Uterus (tissue), 4 donors: ENCODE data around the gene AASDHPPT. TPM values are rescaled to one million over a fixed set of nuclear protein-coding genes. Genes with fewer than 3 reads are reported as not detected.

Experiments
- DNase-seq, 2 donors: peaks; one replicate each; pipeline ENCODE4 v3.0.0-alpha.2; 2019 to 2020
- H3K27ac ChIP-seq, 2 donors: fragments of 200-600 bp; sonication (generic); 1 replicate in 1 of 2; 2 replicates in 1 of 2; pipeline ENCODE4 v1.5.1; 2016 to 2018
- H3K27me3 ChIP-seq, 2 donors: fragments of 200-600 bp; sonication (generic); one replicate each; pipeline ENCODE4 v1.5.1; 2018 to 2019; ENCODE audit warnings: control low read depth in 1 of 2
- H3K36me3 ChIP-seq, 2 donors: fragments of 200-600 bp; sonication (generic); one replicate each; pipeline ENCODE4 v1.5.1; 2019; ENCODE audit warnings: control low read depth in 1 of 2
- H3K4me1 ChIP-seq, 2 donors: fragments of 200-600 bp; sonication (generic); one replicate each; pipeline ENCODE4 v1.5.1; 2018 to 2019; ENCODE audit warnings: control low read depth in 1 of 2
- H3K4me3 ChIP-seq, 2 donors: fragments of 200-600 bp; sonication (generic); 1 replicate in 1 of 2; 2 replicates in 1 of 2; pipeline ENCODE4 v1.5.1; 2018 to 2019; ENCODE audit warnings: mild to moderate bottlenecking in 1 of 2
- H3K9me3 ChIP-seq, 2 donors: fragments of 200-600 bp; sonication (generic); one replicate each; pipeline ENCODE4 v1.5.1; 2019; ENCODE audit warnings: control low read depth in 1 of 2
- POLR2A ChIP-seq, 2 donors: fragments of 450-650 bp; IDR thresholded peaks; one replicate each; pipeline ENCODE4 v1.6.1; 2016; ENCODE audit warnings: antibody characterized with exemption in 2 of 2, mild to moderate bottlenecking in 1 of 2, moderate library complexity in 1 of 2
- intact Hi-C: fragments of 100-400 bp; cut with DNase I; formaldehyde crosslinking; loops from one replicate; pipeline ENCODE4 v1.15.1; 2023; ENCODE audit warnings: low total_unique reads
- total RNA-seq, 4 donors: library from RNA; depleted of rRNA in 3 of 4; stranded (reverse); fragments of >200 nt in 3 of 4; gene quantifications; one replicate each; pipeline versions ENCODE4 v1.1.0 to v1.2.4, GENCODE V29; 2014 to 2023
- TF ChIP-seq, protein P1 (sequence below), 4 experiments: fragments of 200-600 bp in 2 of 4; fragments of 450-650 bp in 2 of 4; sonication (generic) in 2 of 4; IDR thresholded peaks; one replicate each; pipeline ENCODE4 v1.5.1; 2016 to 2019; ENCODE audit warnings: antibody characterized with exemption in 4 of 4, mild to moderate bottlenecking in 2 of 4, moderate library complexity in 1 of 4
- donor health status: DM: yes; HTN: yes; CAD: no.

AASDHPPT gene
- total RNA-seq, 4 donors from 2014 or later, result 5.9 to 87.0 (median 27.5) TPM

- intact Hi-C loops, result no loop called here
- Histone ChIP-seq H3K4me1 (no peaks in the 10 kb centered on the region), H3K27me3 (no peaks in the 10 kb centered on the region), H3K4me3 (no peak overlapping the region), H3K27ac (no peak overlapping the region), H3K9me3 (no peaks in the 10 kb centered on the region), H3K36me3 (peaks cover 0 to 2% of the 10 kb centered on the region in 2 donors)
- DNase-seq, result no peak
- TF ChIP-seq, protein P1, sequence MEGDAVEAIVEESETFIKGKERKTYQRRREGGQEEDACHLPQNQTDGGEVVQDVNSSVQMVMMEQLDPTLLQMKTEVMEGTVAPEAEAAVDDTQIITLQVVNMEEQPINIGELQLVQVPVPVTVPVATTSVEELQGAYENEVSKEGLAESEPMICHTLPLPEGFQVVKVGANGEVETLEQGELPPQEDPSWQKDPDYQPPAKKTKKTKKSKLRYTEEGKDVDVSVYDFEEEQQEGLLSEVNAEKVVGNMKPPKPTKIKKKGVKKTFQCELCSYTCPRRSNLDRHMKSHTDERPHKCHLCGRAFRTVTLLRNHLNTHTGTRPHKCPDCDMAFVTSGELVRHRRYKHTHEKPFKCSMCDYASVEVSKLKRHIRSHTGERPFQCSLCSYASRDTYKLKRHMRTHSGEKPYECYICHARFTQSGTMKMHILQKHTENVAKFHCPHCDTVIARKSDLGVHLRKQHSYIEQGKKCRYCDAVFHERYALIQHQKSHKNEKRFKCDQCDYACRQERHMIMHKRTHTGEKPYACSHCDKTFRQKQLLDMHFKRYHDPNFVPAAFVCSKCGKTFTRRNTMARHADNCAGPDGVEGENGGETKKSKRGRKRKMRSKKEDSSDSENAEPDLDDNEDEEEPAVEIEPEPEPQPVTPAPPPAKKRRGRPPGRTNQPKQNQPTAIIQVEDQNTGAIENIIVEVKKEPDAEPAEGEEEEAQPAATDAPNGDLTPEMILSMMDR (IDR thresholded peaks at IDR 0.05), result no peak
- no peak for TF ChIP-seq POLR2A (IDR thresholded peaks at IDR 0.05)
Measured at GRCh38 chr11:106098893-106099553, 21.6 kb downstream of the AASDHPPT start.

DNA sequence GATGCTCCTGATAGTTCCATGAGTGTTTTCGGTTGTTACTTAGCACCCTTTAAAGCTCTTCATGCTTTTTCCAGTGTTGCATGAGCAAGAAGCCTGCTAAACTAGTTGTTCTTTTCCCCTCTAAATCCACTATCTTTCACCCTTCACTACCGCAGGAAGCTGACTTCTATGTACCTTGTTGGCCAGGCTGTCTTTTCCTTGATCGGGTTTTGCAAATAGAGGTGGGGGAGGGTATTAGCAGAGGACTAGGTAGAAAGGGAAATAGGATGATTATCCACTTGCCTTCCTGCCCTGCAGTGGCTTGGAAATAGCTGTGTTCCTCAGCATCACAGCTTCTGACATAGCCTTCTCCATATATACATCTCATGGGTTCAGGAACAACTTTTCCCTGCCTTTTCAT is 23.9 kb downstream of the AASDHPPT start:
- Histone ChIP-seq H3K9me3 (no peaks in the 10 kb centered on the region), H3K4me1 (no peaks in the 10 kb centered on the region), H3K4me3 (no peak overlapping the region), H3K27me3 (no peaks in the 10 kb centered on the region), H3K27ac (no peak overlapping the region), H3K36me3 (no peaks in the 10 kb centered on the region)
- TF ChIP-seq, protein P1 (IDR thresholded peaks at IDR 0.05), result no peak
- no peak for TF ChIP-seq POLR2A (IDR thresholded peaks at IDR 0.05)
- intact Hi-C loops, result no loop called here
- no peak for DNase-seq

GRCh38 chr11:106101819-106102218 is 24.4 kb downstream of the AASDHPPT start:
- no peak for DNase-seq
- Histone ChIP-seq H3K4me1 (no peaks in the 10 kb centered on the region), H3K9me3 (no peaks in the 10 kb centered on the region), H3K36me3 (no peaks in the 10 kb centered on the region), H3K27me3 (no peaks in the 10 kb centered on the region), H3K27ac (no peak overlapping the region), H3K4me3 (no peak overlapping the region)
- intact Hi-C loops, result no loop called here
- TF ChIP-seq, protein P1 (IDR thresholded peaks at IDR 0.05), result no peak
- TF ChIP-seq POLR2A (IDR thresholded peaks at IDR 0.05), result no peak

- no peak for DNase-seq
- Histone ChIP-seq H3K27ac (no peak overlapping the region), H3K27me3 (no peaks in the 10 kb centered on the region), H3K4me3 (no peak overlapping the region), H3K4me1 (no peaks in the 10 kb centered on the region), H3K9me3 (no peaks in the 10 kb centered on the region), H3K36me3 (no peaks in the 10 kb centered on the region)
- intact Hi-C loops, result no loop called here
- TF ChIP-seq, protein P1 (IDR thresholded peaks at IDR 0.05), result no peak
- no peak for TF ChIP-seq POLR2A (IDR thresholded peaks at IDR 0.05)
Measured at GRCh38 chr11:106105986-106106385, 28.5 kb downstream of the AASDHPPT start.

- intact Hi-C loops, result no loop called here
- no peak overlapping the region for H3K27ac ChIP-seq
- DNase-seq, result no peak
- TF ChIP-seq, protein P1 (IDR thresholded peaks at IDR 0.05), result no peak
- TF ChIP-seq POLR2A (IDR thresholded peaks at IDR 0.05), result no peak
- no peaks in the 10 kb centered on the region for H3K9me3 ChIP-seq
- H3K4me3 ChIP-seq, result no peak overlapping the region
- H3K36me3 ChIP-seq, result no peaks in the 10 kb centered on the region
- H3K4me1 ChIP-seq, result no peaks in the 10 kb centered on the region
- H3K27me3 ChIP-seq, result no peaks in the 10 kb centered on the region
Measured at GRCh38 chr11:106121570-106122320, 44.3 kb downstream of the AASDHPPT start.
